C4-2B (cell line): ENCODE results near the gene ZNF691.
"Not testable (repeated sequence)": the region's sequence is repeated elsewhere in the genome, so short reads cannot be mapped to it uniquely, and the experiment has no call there.

Source experiments
- H3K27ac ChIP-seq: fragments of 450-650 bp; 2 replicates; pipeline ENCODE4 v1.5.1; 2017
- ZFX ChIP-seq: fragments of 450-650 bp; IDR thresholded peaks from 2 replicates; pipeline ENCODE4 v1.6.1; 2017
- TF ChIP-seq, protein P1 (sequence below): fragments of 450-650 bp; conservative IDR thresholded peaks from 2 replicates; pipeline ENCODE4 v1.5.1; 2017; ENCODE audit warnings: mild to moderate bottlenecking

ZNF691 gene

DNA sequence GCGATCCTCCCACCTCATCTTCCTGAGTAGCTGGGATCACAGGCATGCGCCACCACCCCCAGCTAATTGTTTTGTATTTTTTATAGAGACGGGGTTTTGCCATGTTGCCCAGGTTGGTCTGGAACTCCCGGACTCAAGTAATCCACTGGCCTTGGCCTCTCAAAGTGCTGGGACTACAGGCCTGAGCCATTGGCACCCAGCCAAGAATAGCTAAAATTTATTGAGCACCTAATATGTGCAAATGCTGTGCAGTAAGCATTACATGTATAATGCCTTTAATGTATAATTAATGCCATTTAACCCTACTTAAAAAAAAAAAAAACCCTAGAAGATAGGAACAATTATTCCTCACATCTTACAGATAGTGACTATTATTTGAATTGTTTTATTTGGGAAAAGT is 42.9 kb downstream of the ZNF691 start:
- TF ChIP-seq ZFX = no peak
- TF ChIP-seq, protein P1, sequence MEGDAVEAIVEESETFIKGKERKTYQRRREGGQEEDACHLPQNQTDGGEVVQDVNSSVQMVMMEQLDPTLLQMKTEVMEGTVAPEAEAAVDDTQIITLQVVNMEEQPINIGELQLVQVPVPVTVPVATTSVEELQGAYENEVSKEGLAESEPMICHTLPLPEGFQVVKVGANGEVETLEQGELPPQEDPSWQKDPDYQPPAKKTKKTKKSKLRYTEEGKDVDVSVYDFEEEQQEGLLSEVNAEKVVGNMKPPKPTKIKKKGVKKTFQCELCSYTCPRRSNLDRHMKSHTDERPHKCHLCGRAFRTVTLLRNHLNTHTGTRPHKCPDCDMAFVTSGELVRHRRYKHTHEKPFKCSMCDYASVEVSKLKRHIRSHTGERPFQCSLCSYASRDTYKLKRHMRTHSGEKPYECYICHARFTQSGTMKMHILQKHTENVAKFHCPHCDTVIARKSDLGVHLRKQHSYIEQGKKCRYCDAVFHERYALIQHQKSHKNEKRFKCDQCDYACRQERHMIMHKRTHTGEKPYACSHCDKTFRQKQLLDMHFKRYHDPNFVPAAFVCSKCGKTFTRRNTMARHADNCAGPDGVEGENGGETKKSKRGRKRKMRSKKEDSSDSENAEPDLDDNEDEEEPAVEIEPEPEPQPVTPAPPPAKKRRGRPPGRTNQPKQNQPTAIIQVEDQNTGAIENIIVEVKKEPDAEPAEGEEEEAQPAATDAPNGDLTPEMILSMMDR = no peak
- no peak overlapping the region for H3K27ac ChIP-seq

DNA sequence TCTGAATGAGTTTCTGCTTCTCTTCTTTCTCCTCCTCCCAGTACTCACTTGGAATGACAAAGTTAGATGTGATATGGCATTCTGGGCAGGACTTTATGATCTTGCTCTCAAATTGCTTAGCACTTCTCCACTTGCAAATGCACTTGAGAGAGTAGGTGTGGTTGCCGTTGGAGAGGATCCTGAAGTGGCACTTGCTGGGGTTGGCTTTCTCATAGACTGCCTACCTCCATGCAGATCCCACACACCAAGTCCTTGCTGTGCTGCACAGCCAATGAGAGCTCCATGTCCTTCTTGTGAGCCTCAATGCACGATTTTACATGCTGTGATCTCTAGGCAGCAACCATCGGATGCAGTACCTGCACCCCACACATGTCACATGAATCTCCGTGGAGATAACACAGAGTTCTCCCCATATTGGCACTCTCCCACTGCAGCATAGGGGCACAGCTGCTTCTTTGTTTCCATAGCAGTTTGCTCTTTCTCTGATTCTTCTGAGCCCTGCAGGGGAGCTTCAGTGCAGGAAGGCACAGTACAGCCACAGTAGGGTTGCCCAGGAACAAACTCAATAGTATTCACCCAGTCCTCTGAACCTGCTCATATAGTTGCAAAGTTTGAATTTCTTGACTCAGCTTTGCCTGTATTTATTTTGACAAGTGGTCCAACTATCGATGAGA is 45.2 kb downstream of the ZNF691 start:
- TF ChIP-seq ZFX = no peak
- TF ChIP-seq, protein P1 = no peak

DNA sequence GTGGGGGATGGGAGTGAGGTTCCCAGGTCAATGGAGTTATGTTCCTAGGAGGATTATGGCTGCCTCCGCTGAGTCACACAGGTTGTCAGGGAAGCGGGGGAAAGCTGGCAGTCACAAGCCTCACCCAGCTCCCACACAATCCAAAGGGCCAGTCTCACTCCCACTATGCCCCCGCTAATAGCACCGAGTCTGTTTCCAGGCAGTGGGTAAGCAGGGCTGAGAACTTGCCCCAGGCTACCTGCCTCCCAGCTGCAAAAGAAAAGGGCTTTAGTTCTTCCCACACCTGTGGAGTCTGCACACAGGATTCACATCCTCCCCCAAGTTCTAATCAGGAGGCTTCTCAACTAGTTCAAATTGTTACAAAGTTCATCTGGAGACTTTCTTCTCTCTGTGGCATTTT is 53.5 kb downstream of the ZNF691 start:
- H3K27ac ChIP-seq = not testable (repeated sequence)

More for the DNA sequence above, 45.2 kb downstream of the ZNF691 start:
- no peak overlapping the region for H3K27ac ChIP-seq
